ENCODE data around the gene MAD2L1BP.

MAD2L1BP gene

GRCh38 chr6:43621078-43621835 is 14.4 kb upstream of the MAD2L1BP start:
- no peak for FAIRE-seq
- TF ChIP-seq CTCF (IDR thresholded peaks at IDR 0.05; ENCODE audit: insufficient read depth, missing control alignments), result no peak

GRCh38 chr6:43621836-43622180 is 13.8 kb upstream of the MAD2L1BP start:
- TF ChIP-seq CTCF (IDR thresholded peaks at IDR 0.05; ENCODE audit: insufficient read depth, missing control alignments), result no peak
- FAIRE-seq, result no peak
- no peak for DNase-seq (ENCODE audit: insufficient read length, low spot score)

More at GRCh38 chr6:43621078-43621835, 14.4 kb upstream of the MAD2L1BP start:
- DNase-seq (ENCODE audit: insufficient read length, low spot score), result no peak

GRCh38 chr6:43622541-43622940 is 13.1 kb upstream of the MAD2L1BP start:
- DNase-seq (ENCODE audit: insufficient read length, low spot score) (no peak), FAIRE-seq (no peak)
- TF ChIP-seq CTCF (IDR thresholded peaks at IDR 0.05; ENCODE audit: insufficient read depth, missing control alignments), result no peak

- FAIRE-seq (no peak), DNase-seq (ENCODE audit: insufficient read length, low spot score) (no peak)
- no peak for TF ChIP-seq CTCF (IDR thresholded peaks at IDR 0.05; ENCODE audit: insufficient read depth, missing control alignments)
These were observed 11.5 kb upstream of the MAD2L1BP start for GRCh38 chr6:43623880-43624785.

GRCh38 chr6:43624786-43625288 is 10.8 kb upstream of the MAD2L1BP start:
- no peak for TF ChIP-seq CTCF (IDR thresholded peaks at IDR 0.05; ENCODE audit: insufficient read depth, missing control alignments)
- DNase-seq (ENCODE audit: insufficient read length, low spot score), result no peak
- FAIRE-seq, result no peak

GRCh38 chr6:43625393-43625992 is 10.1 kb upstream of the MAD2L1BP start:
- DNase-seq (ENCODE audit: insufficient read length, low spot score) (no peak), FAIRE-seq (no peak)

More at GRCh38 chr6:43625393-43625992, 10.1 kb upstream of the MAD2L1BP start:
- TF ChIP-seq CTCF (IDR thresholded peaks at IDR 0.05; ENCODE audit: insufficient read depth, missing control alignments), result no peak

Data from D721Med (cell line).